M059J (cell line): ENCODE data around the gene SNCB. TPM values are rescaled to one million over a fixed set of nuclear protein-coding genes. Genes with fewer than 3 reads are reported as not detected.

Source experiments
- DNase-seq: peaks from one replicate; pipeline ENCODE4 v3.0.0-alpha.2; 2012; ENCODE audit warnings: low read depth
- total RNA-seq: library from RNA; depleted of rRNA; stranded (reverse); fragments of >200 nt; shearing (Covaris generic); gene quantifications from 2 replicates; pipeline ENCODE4 v1.2.3, GENCODE V29; 2014

Gene SNCB
- total RNA-seq, 1 experiment from 2014 or later: not detected

DNA sequence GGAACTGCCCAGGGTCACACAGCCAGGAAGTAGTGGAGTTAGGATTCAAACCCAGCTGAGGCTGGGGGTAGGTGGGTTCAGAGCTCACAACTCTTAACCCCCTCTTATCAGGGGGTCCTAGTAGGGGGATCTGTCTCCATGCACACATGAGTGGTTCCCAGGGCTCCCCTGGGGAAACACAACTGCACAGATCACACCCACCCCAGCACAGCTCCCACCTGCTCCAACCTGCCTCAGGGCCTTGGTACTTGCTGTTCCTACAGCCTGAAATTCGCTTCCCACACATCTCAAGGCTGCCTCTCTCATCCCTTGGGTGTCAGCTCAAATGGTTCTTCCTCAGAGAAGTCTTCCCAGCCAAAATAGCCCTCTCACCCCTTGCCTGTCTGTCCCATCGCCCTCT is 4.8 kb downstream of the SNCB start:
- no peak for DNase-seq

DNA sequence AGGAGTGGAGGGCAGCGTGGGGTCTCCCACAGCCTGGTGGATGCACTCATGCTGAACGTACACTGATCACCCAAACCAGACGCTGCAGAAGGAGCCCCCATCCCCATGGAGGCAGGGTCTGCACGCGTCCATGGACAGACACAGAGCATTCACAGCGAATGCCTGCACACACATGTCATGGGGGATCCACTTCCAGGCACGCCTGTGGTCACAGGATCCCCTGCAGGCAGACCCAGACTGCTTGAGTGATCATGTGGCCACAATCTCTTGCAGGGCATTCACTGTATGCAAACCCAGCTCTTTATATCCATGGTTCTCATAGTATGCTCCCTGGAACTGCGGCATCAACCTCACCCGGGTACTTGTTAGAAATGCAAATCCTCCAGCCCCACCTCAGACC is 5.4 kb downstream of the SNCB start:
- peak; percentile 25 for DNase-seq

DNA sequence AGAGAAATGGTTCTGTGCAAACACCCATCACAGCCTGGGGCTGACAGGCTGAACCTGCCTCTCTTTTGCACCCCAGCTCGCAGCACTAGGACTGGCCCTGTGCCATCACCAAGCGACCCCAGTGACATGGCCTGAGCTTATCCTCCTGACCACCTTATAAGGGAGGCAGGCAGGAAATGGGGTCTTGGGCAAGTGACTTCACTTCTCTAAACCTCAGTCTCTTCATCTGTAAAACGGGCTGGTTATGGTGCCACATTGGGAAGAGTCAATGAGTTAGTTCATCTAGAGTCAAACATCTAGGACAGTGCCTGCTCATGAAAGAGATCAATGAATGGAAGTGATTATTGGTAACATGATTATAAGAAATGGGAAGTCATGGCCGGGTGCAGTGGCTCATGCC is 6.2 kb downstream of the SNCB start:
- no peak for DNase-seq

DNA sequence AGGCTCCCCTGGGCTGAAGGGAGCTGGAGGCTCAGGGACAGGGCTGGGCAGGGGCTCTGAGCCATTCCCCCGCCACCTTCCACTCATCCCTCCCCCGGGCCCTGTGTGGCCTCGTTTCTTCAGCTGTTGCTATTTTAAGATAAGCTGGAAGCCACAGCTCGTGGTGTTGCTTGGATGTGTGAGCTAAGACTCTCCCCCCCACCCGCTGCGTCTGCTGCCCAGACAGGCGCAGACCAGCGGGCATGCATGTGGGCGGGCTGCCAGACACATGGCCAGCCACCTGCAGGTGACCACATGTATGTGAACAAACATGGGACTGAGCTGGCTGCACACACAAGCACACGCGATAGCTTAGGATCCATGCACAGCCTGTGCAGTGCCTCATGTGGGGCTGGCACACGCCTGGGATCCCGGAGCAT is 8.7 kb downstream of the SNCB start:
- peak; percentile 23 for DNase-seq

DNA sequence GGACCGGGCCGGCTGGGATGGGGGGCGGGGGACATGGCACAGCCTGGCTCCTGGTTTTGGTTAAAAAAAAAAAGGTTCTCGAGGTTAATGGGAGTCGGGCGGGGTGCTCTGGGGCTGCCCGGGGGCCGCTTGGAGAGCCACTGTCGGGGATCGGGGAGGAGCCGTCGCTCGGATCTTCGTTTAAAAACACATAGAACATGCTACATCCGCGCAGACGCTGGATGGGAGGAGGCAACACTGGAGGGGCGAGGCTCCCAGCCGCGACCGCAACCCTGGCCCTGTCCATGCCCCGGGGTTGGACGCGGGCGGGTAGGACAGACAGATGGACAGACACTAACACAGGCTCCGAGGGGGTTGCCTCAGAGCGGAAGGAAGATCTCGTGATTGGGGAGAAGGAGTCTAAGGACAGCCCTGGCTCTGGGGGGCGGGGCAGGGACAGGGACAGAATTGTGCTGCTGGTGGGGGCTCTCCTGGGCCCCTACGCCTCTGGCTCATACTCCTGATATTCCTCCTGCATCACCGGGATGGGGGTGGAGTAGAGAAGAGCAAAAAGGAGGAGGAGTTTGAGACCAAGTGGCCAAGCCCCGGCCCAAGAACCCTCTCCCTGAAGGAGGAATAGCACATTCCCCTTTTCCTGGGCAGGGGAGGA is 9.9 kb downstream of the SNCB start:
- peak; percentile 38 for DNase-seq

DNA sequence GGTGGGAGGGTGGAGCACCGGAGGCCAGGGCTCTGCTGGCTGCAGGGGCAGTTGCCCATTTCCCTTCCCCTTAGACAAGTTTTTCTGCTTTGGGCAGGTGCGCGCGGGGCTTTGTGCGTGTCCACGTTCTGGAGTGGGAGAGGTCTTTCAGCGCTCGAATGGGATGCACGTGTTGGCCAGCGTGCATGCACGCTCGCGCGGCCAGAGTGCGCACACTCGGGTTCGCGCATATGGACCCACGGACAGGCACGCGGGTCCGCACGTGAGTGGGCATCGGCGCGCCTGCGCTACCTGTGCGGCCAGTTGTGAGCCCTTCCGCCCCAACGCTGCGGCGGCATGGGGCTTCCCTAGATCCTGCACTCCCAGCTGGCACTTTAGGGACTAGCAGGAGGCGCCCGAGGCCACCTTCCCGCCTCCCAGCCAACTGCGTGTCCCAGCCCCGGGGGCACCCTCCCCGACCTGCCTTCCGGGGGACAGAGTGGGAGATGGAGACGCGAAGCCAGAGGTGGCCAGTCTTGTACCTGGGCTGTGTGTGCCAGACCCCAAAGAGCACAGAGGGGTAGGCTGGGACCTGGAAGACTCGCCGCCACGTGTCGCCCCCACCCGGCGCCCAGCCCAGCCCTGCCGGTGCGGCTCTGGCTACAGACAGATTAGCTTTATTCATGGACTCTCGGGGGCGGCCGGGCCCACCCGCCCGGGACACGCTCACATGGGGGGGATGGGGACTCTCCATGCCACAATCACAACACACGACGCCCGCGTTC is 10.6 kb downstream of the SNCB start:
- no peak for DNase-seq

DNA sequence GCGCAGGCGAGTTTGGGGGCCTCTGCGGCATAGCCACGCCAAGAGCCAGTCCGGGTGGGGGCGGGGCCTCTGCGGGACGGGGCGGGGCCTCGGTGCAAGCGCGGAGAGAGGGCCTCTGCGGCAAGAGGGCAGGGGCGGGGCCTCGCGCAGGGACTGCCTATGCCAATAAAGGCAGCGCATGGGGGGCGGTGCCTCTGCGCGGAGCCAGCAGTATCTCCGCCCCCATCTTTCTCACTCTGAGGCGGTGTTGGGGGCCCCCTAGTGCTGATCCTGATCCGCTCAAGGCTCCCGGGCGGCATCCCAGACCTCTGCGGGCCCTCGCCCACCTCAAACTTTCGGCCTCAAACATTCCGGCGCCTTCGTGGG is 11.1 kb downstream of the SNCB start:
- DNase-seq: peak; percentile 85

DNA sequence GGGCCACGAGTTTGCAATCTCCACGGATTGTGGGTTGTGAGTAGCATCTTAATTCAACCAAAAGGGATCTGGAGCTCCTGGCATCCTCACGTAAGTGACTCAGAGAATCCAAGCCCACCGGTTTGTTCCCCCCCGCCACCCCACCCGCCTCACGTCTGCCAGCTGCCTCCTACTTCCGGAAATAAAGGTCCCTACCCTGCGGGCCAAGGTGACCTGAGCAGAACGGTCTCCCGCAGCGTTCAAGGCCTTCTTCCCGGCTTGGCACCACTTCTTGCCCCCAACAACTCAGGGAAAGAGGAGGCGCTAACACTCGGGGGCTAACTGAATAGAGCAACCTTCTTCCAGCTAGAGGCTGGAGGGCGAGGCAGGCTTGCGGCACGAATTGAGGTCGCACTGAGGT is 11.6 kb downstream of the SNCB start:
- DNase-seq: peak; percentile 14

DNA sequence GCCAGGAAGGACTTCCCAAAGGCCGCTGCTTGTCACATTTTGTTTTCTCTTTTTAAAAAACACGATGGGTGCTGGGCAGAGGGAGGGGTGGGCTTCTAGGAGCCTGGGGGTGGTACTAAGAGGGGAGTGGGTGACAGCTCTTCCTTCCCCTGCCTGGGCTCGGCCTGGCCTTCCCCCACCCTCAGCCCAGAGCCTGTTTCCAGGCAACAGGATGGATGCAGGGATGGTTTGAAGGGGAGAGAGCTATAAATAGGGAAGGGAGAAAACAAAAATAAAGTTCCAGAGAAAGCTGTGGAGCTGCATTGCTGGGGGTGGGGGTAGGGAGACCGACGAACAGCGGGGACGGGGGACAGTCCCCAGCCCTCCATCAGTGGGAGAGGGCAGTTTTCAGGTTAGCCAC is 13.8 kb downstream of the SNCB start:
- DNase-seq: no peak

DNA sequence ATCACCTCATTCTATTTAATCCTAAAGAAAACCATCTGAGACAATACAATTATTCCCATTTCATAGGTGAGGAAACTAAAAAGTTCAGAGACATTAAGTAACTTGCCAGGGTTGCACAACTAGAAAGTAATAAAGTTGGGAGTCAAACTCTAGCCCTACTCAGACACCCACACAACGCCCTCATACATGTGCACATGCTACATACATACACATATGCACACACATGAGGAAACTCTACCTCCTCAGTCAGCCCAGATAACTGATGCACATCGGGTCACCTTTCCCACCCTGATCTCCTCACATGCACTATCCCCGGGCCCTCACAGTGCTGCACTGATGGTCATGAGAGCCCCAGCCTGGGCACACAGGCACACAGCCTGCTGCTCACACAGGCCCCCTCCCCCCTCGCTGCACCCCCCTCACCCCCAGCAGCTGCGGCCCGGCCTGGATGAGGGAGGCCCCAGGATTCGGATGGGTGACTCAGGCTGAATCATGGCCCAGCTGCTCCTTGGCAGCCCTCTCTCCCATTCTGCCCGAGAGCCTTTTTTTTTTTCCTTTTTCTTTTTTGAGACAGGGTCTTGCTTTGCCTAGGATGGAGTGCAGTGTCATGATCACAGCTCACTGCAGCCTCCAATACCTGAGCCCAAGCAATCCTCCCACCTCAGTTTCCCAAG is 15.4 kb downstream of the SNCB start:
- peak; percentile 79 for DNase-seq

DNA sequence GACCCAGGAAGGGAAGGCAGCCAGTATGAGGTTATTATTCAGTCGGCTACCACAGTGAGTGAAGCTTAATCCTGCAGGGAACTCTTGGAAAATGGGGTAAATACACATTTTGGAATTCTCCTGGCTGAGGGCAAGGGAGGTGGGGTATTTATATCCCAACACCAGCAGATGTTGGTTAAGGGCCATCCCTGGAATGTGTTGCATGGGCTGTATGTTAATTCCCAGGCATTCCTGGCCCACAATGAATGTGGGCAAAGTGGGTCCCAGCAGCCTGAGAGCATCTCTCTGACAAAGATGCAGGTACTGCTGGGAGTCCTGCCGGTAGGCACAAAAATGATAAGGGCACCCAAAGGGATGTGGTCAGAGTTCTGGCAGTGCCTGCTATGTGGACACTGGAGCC is 17.5 kb downstream of the SNCB start:
- DNase-seq: no peak

DNA sequence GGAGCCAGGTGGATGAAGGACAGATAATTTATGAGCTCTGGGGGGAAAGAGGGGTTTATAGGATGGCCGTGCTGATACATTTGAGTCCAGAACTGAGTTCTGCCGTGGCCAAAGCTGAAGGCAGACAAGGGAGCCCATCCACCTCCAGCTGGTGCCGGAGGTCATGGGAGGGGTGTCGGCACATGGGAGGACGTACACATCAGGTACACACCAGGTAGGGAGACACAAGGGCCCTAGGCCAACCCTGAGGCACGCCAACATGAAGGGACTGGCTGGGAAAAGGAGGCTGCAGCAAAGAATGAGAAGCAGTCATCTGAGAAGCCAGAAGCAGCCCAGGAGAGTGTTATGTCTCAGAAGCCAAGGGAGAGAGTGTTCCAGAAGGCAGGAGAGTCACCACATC is 18.3 kb downstream of the SNCB start:
- no peak for DNase-seq

DNA sequence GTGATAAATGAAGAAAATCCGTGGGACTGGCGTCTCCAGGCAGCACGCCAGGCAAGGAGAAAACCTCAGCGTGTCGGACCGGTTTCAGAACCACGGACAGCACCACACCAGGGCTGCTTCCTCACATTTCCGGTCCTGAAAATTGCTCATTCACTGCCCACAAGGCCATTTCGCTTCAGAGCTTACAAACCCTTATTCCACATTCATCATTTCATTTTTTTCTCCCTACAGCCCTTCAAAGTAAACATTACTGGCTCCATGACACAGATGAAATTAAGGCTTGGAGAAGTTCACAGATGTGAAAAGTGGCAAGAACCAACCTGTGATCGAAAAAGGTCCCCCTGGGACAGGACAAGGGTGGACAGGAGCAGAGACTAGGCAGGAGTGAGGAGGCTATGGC is 18.9 kb downstream of the SNCB start:
- peak; percentile 84 for DNase-seq

DNA sequence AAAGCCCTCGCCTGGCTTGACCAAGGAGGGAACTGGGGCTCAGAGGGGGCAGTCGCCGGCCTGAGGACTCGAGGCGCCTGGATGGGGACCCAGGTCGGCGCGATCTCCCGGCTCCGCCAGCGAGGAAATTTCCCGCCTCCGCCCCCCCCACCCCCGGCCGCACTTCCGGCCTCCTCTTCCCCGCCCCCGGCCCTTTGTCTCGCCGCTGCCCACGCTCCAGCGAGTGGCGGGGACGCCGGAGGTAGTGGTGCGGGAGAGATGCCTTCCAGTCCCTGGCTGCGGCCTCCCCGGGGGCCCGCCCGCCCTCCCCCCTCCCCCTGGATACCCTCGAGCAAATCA is 19.9 kb downstream of the SNCB start:
- DNase-seq: no peak

DNA sequence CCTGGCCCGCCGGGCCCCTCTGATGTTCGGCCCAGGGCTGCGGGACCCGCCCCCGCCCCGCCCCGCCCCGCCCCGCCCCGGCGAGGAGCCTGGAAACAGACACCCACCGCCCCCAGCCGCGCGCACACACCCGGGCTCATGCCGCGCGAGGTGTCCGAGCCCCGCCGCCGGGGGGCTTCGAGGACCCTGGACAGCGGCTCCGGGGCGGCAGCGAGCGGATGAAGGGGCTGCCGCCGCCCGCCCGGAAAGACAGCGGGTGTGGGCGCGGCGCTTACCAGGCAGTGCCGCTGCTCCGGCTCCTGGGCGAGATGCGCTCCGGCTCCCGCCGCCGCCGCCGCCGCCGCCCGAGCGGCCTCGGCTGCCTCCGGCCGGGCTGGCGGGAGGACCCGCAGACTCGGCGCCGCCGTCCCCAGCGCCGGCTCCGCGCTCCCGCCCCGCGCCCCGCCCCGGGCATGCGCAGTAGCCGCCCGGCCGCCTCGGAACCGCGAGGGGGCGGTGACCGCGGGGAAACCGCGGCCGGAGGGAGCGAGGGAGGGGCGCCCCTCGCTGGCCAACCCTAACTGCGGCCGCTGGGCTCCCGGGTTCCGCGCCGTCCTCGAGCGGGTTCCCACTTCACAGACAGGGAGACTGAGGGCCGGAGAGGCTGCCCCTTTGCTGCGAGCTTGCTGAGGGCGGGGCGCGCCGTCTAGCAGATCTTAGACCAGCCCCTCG is 20.5 kb downstream of the SNCB start, which contains the start of gene GPRIN1:
GPRIN1 (minus strand) TSS at position 433 of the 711 bp plus-strand sequence. CDS start 10,322 bp downstream, outside the sequence.
- peak; percentile 55 for DNase-seq

DNA sequence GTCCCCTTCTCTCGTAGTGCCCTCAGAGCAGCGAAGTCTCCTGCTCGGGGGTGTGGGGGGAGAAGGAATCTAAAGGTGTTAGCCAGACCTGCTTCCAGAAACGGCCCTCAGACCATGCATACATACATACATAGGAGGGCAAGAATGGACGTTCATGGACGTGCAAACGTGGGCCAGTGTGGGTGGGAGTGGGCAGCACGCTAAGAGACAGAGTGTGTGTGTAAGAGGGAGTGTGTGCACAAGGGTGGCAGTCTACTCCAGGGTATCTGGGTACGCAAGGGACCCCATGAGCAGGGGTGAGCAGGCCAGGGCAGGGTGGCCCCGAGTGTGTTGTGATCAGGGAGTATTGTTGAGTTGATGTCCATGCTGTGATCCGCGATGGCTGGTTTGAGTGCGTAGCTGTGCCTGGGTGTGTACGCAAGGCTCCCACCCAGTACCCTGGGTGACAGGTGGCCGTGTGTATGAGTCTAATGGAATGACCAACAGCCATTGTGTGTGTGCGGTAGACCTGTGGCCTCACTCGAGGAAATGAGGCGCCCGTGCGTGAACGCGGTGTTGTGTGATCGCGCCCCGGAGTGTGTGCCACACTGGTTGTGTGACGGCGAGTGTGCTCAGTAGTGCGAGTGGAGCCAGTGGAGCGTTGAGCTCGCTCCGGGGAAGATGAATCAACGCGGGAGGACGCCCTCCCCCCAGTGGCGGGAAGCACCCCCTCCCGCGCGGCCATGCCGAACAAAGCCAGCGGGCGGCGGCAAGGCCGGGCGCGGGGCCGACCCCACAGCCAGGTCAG is 21.2 kb downstream of the SNCB start:
- no peak for DNase-seq

DNA sequence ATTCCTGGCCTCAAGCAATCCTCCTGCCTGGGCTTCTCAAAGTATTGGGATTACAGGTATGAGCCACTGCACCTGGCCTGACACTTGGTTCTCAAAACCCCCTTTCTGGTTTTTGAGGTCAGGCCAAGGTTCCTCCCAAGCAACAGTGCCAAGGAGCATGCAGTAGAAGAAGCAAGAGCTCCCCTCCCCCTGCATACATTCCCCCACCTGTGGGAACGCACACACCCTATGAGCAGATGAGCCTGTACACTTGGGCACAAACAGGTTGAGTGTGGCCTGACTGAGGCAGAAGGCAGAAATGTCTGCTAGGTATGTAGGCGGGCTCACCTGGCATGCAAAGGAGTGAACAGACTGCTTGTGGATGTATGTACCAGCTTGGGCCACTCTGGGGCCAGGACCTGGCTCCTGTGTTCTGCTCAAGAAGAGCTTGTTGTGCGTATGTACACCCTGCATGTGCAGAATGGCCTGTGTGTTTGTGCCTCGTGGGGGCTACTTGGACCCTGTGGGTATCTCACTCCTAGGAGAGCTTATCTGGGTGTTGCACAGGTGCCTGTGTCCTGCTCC is 22.1 kb downstream of the SNCB start:
- DNase-seq: no peak

DNA sequence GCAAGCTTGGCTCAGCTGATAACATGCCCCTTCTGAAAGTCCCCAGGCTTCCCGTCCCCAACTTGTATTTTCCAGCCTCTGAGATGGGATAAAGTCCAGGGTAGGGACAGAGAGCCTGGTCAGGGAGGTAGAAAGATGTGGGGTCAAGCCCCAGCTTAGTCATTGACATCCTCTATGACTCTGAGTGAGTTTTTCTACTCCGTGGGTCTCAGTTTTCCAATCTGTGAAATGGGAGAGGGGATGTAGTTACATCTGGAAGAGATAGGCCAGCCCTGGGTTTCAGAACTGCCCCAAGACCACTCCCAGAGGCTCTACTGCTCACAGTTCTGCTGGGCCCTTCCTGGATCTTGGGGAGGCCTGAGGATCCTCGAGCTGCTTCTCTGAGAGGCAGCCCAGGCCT is 23.5 kb downstream of the SNCB start:
- DNase-seq: no peak

DNA sequence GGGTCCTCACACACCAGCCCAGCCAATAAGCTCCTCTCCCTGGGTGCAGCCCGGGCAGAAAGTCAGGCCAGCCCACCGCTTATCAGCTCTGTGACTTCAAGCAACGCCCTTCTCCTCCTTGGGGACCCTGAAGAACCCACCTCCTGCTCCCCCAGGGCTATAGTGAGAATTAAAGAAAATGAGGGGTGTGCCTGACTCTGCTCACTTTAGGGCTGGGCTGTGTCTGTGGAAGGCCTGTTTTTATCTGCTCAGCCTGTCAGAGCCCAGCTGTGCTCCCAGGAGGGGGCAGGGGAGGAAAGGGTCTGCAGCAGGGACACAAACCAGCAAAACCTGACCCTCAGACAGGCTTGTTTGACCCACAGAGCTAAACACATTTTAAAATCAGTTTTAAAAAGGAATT is 24.3 kb downstream of the SNCB start:
- DNase-seq: no peak

DNA sequence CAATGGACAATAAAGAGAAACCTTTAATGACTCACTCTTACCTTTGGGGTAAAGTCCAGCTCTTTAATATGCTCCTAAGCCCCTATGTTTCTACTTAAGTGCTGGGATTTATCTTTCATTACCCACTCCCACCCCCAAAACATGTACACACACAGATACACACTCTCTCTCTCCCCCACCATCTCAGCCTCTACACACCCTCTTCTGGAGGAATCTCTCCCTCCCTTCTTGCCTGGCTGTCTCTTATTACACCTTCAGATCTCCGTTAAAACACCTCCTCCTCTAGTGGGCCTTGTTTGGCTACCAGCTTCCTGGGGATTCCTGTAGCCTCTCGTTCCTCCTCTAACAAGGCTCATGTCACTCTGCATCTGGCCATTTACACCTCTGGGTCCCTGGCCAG is 27.2 kb downstream of the SNCB start:
- DNase-seq: no peak

DNA sequence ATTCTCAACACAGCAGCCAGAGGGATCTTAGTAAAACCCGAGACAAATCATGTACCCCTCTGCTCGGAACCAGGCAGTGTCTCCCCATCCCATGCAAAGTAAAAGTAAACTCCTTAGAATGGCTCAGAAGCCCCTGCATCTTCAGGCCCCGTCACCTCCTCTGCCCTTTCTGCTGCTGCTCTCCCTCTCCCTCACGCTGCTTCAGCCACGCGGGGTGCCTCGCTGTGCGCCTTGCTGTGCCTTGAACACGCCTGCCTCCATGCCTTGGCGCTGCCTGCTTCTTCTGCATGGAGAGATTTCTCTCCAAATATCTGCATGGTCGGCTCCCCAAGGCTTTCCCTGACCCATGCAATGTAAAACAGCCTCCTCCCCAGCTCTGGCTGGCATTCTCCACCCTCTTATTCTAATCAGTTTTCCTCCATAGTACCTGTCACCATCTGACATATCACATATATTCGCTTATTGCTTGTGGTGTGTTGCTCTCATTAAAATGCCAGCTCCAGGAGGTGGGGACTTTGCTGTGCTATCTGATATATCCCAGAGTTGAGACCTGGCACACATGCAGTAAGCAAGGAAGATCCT is 28.3 kb downstream of the SNCB start:
- DNase-seq: no peak
